Measurements from ENCODE around the gene SELE.

SELE gene

GRCh38 chr1:169733924-169734323, at the start of gene SELE:
SELE (minus strand) TSS chr1:169734079; CDS start chr1:169733612, 467 bp downstream.
- H3K4me3 ChIP-seq (ENCODE audit: low read length), result no peak within 1 kb of the TSS

GRCh38 chr1:169782596-169782995, 48.7 kb upstream of the SELE start:
- H3K9ac ChIP-seq (ENCODE audit: low read length), result no peak overlapping the region
- no peak overlapping the region for H3K4me3 ChIP-seq (ENCODE audit: low read length)

More at GRCh38 chr1:169733924-169734323, at the start of gene SELE:
- Histone ChIP-seq H3K4me1 (ENCODE audit: control insufficient read depth, insufficient read depth, low read length) (no peaks in the 10 kb centered on the region), H3K9ac (ENCODE audit: low read length) (no peak within 1 kb of the TSS), H3K27me3 (replicated peaks; ENCODE audit: control insufficient read depth, insufficient read depth, low read length) (peaks cover 44% of the 10 kb centered on the region), H3K36me3 (ENCODE audit: control insufficient read depth, insufficient read depth, low read length, severe bottlenecking) (no peaks in the 10 kb centered on the region), H3K9me3 (ENCODE audit: control insufficient read depth, low read length) (no peaks in the 10 kb centered on the region)
- DNase-seq (ENCODE audit: low read depth), result no peak

GRCh38 chr1:169779970-169780369, 46.1 kb upstream of the SELE start:
- Histone ChIP-seq H3K4me1 (ENCODE audit: control insufficient read depth, insufficient read depth, low read length) (peaks cover 4% of the 10 kb centered on the region), H3K9ac (ENCODE audit: low read length) (no peak overlapping the region), H3K27me3 (replicated peaks; ENCODE audit: control insufficient read depth, insufficient read depth, low read length) (peaks cover 6% of the 10 kb centered on the region), H3K36me3 (ENCODE audit: control insufficient read depth, insufficient read depth, low read length, severe bottlenecking) (no peaks in the 10 kb centered on the region), H3K4me3 (ENCODE audit: low read length) (no peak overlapping the region), H3K9me3 (ENCODE audit: control insufficient read depth, low read length) (no peaks in the 10 kb centered on the region)
- peak; percentile 1 for DNase-seq (ENCODE audit: low read depth)

More at GRCh38 chr1:169782596-169782995, 48.7 kb upstream of the SELE start:
- Histone ChIP-seq H3K4me1 (ENCODE audit: control insufficient read depth, insufficient read depth, low read length) (peaks cover 4% of the 10 kb centered on the region), H3K9me3 (ENCODE audit: control insufficient read depth, low read length) (no peaks in the 10 kb centered on the region), H3K36me3 (ENCODE audit: control insufficient read depth, insufficient read depth, low read length, severe bottlenecking) (no peaks in the 10 kb centered on the region), H3K27me3 (replicated peaks; ENCODE audit: control insufficient read depth, insufficient read depth, low read length) (peaks cover 19% of the 10 kb centered on the region)
- no peak for DNase-seq (ENCODE audit: low read depth)

- no peak overlapping the region for H3K9ac ChIP-seq (ENCODE audit: low read length)
- no peaks in the 10 kb centered on the region for H3K36me3 ChIP-seq (ENCODE audit: control insufficient read depth, insufficient read depth, low read length, severe bottlenecking)
- H3K4me3 ChIP-seq (ENCODE audit: low read length), result no peak overlapping the region
- no peaks in the 10 kb centered on the region for H3K9me3 ChIP-seq (ENCODE audit: control insufficient read depth, low read length)
- H3K27me3 ChIP-seq (replicated peaks; ENCODE audit: control insufficient read depth, insufficient read depth, low read length), result no peaks in the 10 kb centered on the region
- peaks cover 4% of the 10 kb centered on the region for H3K4me1 ChIP-seq (ENCODE audit: control insufficient read depth, insufficient read depth, low read length)
- no peak for DNase-seq (ENCODE audit: low read depth)
These were observed 45.3 kb upstream of the SELE start for GRCh38 chr1:169779150-169779549.

GRCh38 chr1:169776440-169776839, 42.6 kb upstream of the SELE start:
- Histone ChIP-seq H3K27me3 (replicated peaks; ENCODE audit: control insufficient read depth, insufficient read depth, low read length) (peaks cover under 1% of the 10 kb centered on the region), H3K9ac (ENCODE audit: low read length) (no peak overlapping the region), H3K4me1 (ENCODE audit: control insufficient read depth, insufficient read depth, low read length) (peaks cover 2% of the 10 kb centered on the region), H3K9me3 (ENCODE audit: control insufficient read depth, low read length) (no peaks in the 10 kb centered on the region), H3K36me3 (ENCODE audit: control insufficient read depth, insufficient read depth, low read length, severe bottlenecking) (no peaks in the 10 kb centered on the region), H3K4me3 (ENCODE audit: low read length) (no peak overlapping the region)
- no peak for DNase-seq (ENCODE audit: low read depth)

GRCh38 chr1:169768161-169768560, 34.3 kb upstream of the SELE start:
- Histone ChIP-seq H3K4me3 (ENCODE audit: low read length) (no peak overlapping the region), H3K9ac (ENCODE audit: low read length) (no peak overlapping the region), H3K4me1 (ENCODE audit: control insufficient read depth, insufficient read depth, low read length) (no peaks in the 10 kb centered on the region), H3K27me3 (replicated peaks; ENCODE audit: control insufficient read depth, insufficient read depth, low read length) (peaks cover 27% of the 10 kb centered on the region), H3K36me3 (ENCODE audit: control insufficient read depth, insufficient read depth, low read length, severe bottlenecking) (no peaks in the 10 kb centered on the region), H3K9me3 (ENCODE audit: control insufficient read depth, low read length) (no peaks in the 10 kb centered on the region)
- DNase-seq (ENCODE audit: low read depth), result no peak

- H3K9ac ChIP-seq (ENCODE audit: low read length), result no peak overlapping the region
- no peaks in the 10 kb centered on the region for H3K36me3 ChIP-seq (ENCODE audit: control insufficient read depth, insufficient read depth, low read length, severe bottlenecking)
- H3K9me3 ChIP-seq (ENCODE audit: control insufficient read depth, low read length), result no peaks in the 10 kb centered on the region
- DNase-seq (ENCODE audit: low read depth), result no peak
- H3K27me3 ChIP-seq (replicated peaks; ENCODE audit: control insufficient read depth, insufficient read depth, low read length), result peaks cover 20% of the 10 kb centered on the region
- H3K4me3 ChIP-seq (ENCODE audit: low read length), result no peak overlapping the region
- H3K4me1 ChIP-seq (ENCODE audit: control insufficient read depth, insufficient read depth, low read length), result no peaks in the 10 kb centered on the region
These were observed 31.9 kb upstream of the SELE start for GRCh38 chr1:169765580-169766331.

GRCh38 chr1:169764919-169765318, 31.0 kb upstream of the SELE start:
- H3K4me3 ChIP-seq (ENCODE audit: low read length), result no peak overlapping the region
- DNase-seq (ENCODE audit: low read depth), result no peak
- no peak overlapping the region for H3K9ac ChIP-seq (ENCODE audit: low read length)
- H3K9me3 ChIP-seq (ENCODE audit: control insufficient read depth, low read length), result no peaks in the 10 kb centered on the region
- H3K4me1 ChIP-seq (ENCODE audit: control insufficient read depth, insufficient read depth, low read length), result no peaks in the 10 kb centered on the region
- H3K36me3 ChIP-seq (ENCODE audit: control insufficient read depth, insufficient read depth, low read length, severe bottlenecking), result no peaks in the 10 kb centered on the region
- peaks cover 20% of the 10 kb centered on the region for H3K27me3 ChIP-seq (replicated peaks; ENCODE audit: control insufficient read depth, insufficient read depth, low read length)

- no peak overlapping the region for H3K9ac ChIP-seq (ENCODE audit: low read length)
- DNase-seq (ENCODE audit: low read depth), result no peak
- H3K27me3 ChIP-seq (replicated peaks; ENCODE audit: control insufficient read depth, insufficient read depth, low read length), result peaks cover 13% of the 10 kb centered on the region
- H3K4me1 ChIP-seq (ENCODE audit: control insufficient read depth, insufficient read depth, low read length), result no peaks in the 10 kb centered on the region
- H3K9me3 ChIP-seq (ENCODE audit: control insufficient read depth, low read length), result peaks cover 7% of the 10 kb centered on the region
- H3K4me3 ChIP-seq (ENCODE audit: low read length), result no peak overlapping the region
- no peaks in the 10 kb centered on the region for H3K36me3 ChIP-seq (ENCODE audit: control insufficient read depth, insufficient read depth, low read length, severe bottlenecking)
These were observed 28.8 kb upstream of the SELE start for GRCh38 chr1:169762699-169763098.

- DNase-seq (ENCODE audit: low read depth), result no peak
- H3K4me1 ChIP-seq (ENCODE audit: control insufficient read depth, insufficient read depth, low read length), result no peaks in the 10 kb centered on the region
- H3K36me3 ChIP-seq (ENCODE audit: control insufficient read depth, insufficient read depth, low read length, severe bottlenecking), result no peaks in the 10 kb centered on the region
- H3K4me3 ChIP-seq (ENCODE audit: low read length), result no peak overlapping the region
- no peak overlapping the region for H3K9ac ChIP-seq (ENCODE audit: low read length)
- peaks cover 7% of the 10 kb centered on the region for H3K9me3 ChIP-seq (ENCODE audit: control insufficient read depth, low read length)
- peaks cover 10% of the 10 kb centered on the region for H3K27me3 ChIP-seq (replicated peaks; ENCODE audit: control insufficient read depth, insufficient read depth, low read length)
These were observed 25.2 kb upstream of the SELE start for GRCh38 chr1:169759038-169759437.

GRCh38 chr1:169753549-169753948, 19.7 kb upstream of the SELE start:
- Histone ChIP-seq H3K27me3 (replicated peaks; ENCODE audit: control insufficient read depth, insufficient read depth, low read length) (peaks cover 16% of the 10 kb centered on the region), H3K4me1 (ENCODE audit: control insufficient read depth, insufficient read depth, low read length) (no peaks in the 10 kb centered on the region), H3K9me3 (ENCODE audit: control insufficient read depth, low read length) (no peaks in the 10 kb centered on the region), H3K36me3 (ENCODE audit: control insufficient read depth, insufficient read depth, low read length, severe bottlenecking) (no peaks in the 10 kb centered on the region), H3K4me3 (ENCODE audit: low read length) (no peak overlapping the region), H3K9ac (ENCODE audit: low read length) (no peak overlapping the region)
- DNase-seq (ENCODE audit: low read depth), result no peak

GRCh38 chr1:169750041-169750440, 16.2 kb upstream of the SELE start:
- Histone ChIP-seq H3K4me1 (ENCODE audit: control insufficient read depth, insufficient read depth, low read length) (peaks cover 15% of the 10 kb centered on the region), H3K36me3 (ENCODE audit: control insufficient read depth, insufficient read depth, low read length, severe bottlenecking) (no peaks in the 10 kb centered on the region), H3K9me3 (ENCODE audit: control insufficient read depth, low read length) (no peaks in the 10 kb centered on the region), H3K9ac (ENCODE audit: low read length) (no peak overlapping the region), H3K27me3 (replicated peaks; ENCODE audit: control insufficient read depth, insufficient read depth, low read length) (peaks cover 16% of the 10 kb centered on the region), H3K4me3 (ENCODE audit: low read length) (no peak overlapping the region)
- no peak for DNase-seq (ENCODE audit: low read depth)
